Hepatocyte (in vitro differentiated cells): ENCODE measurements around the gene SLAIN2. TPM values are rescaled to one million over a fixed set of nuclear protein-coding genes. Genes with fewer than 3 reads are reported as not detected.

ENCODE experiments used
- DNase-seq: peaks from one replicate; pipeline ENCODE4 v3.0.0-alpha.2; 2016; ENCODE audit warnings: low spot score
- H2AFZ ChIP-seq: fragments of 200-600 bp; sonication (generic); 2 replicates; pipeline ENCODE4 v1.6.0; 2016; ENCODE audit warnings: antibody characterized with exemption, mild to moderate bottlenecking
- H3K27ac ChIP-seq: fragments of 200-600 bp; sonication (generic); 2 replicates; pipeline ENCODE4 v1.5.1; 2016; ENCODE audit warnings: mild to moderate bottlenecking
- H3K27me3 ChIP-seq: fragments of 200-600 bp; sonication (generic); 2 replicates; pipeline ENCODE4 v1.6.1; 2016
- H3K36me3 ChIP-seq: fragments of 200-600 bp; sonication (generic); replicated peaks from 2 replicates; pipeline ENCODE4 v1.5.1; 2016; ENCODE audit warnings: low read depth; ENCODE audit not compliant: insufficient read depth
- H3K4me1 ChIP-seq: fragments of 200-600 bp; sonication (generic); 2 replicates; pipeline ENCODE4 v1.5.1; 2016; ENCODE audit warnings: mild to moderate bottlenecking, moderate library complexity; ENCODE audit not compliant: insufficient read depth
- H3K4me2 ChIP-seq: fragments of 200-600 bp; sonication (generic); 2 replicates; pipeline ENCODE4 v1.6.0; 2016
- H3K4me3 ChIP-seq: fragments of 200-600 bp; sonication (generic); 2 replicates; pipeline ENCODE4 v1.5.1; 2016; ENCODE audit warnings: mild to moderate bottlenecking
- H3K79me2 ChIP-seq: fragments of 200-600 bp; sonication (generic); 2 replicates; pipeline ENCODE4 v1.6.0; 2017; ENCODE audit warnings: mild to moderate bottlenecking
- H3K9me2 ChIP-seq: fragments of 200-600 bp; sonication (generic); replicated peaks from 2 replicates; pipeline ENCODE4 v1.6.0; 2017; ENCODE audit warnings: mild to moderate bottlenecking; ENCODE audit not compliant: insufficient read depth
- H3K9me3 ChIP-seq: fragments of 200-600 bp; sonication (generic); 2 replicates; pipeline ENCODE4 v1.5.1; 2016; ENCODE audit warnings: low read depth, mild to moderate bottlenecking
- H4K20me1 ChIP-seq: fragments of 200-600 bp; sonication (generic); 2 replicates; pipeline ENCODE4 v1.6.0; 2016; ENCODE audit warnings: mild to moderate bottlenecking; ENCODE audit not compliant: insufficient read depth, poor library complexity, severe bottlenecking
- EZH2 ChIP-seq: fragments of 200-600 bp; sonication (generic); IDR thresholded peaks from 2 replicates; pipeline ENCODE4 v1.6.1; 2016; ENCODE audit warnings: antibody characterized with exemption, mild to moderate bottlenecking, borderline replicate concordance
- EZH2phosphoT487 ChIP-seq: fragments of 200-600 bp; sonication (generic); IDR thresholded peaks from one replicate; pipeline ENCODE4 v1.6.1; 2018; ENCODE audit warnings: antibody characterized with exemption, mild to moderate bottlenecking, low read depth, moderate library complexity; ENCODE audit not compliant: unreplicated experiment, severe bottlenecking
- WGBS: methylation state at CpG from one replicate; pipeline ENCODE4 v1.1.6; 2016; ENCODE audit warnings: low lambda C conversion rate; ENCODE audit errors: missing lambda C conversion rate; 5-methylcytosine and 5-hydroxymethylcytosine counted together
- polyA plus RNA-seq: library from polyadenylated mRNA; unstranded; fragments of >200 nt; fragmentation: Nextera tagmentation; extraction: Ambion mirVana; gene quantifications from 2 replicates; pipeline ENCODE4 v1.2.1, GENCODE V29; 2016
- total RNA-seq: library from RNA; depleted of rRNA; stranded (reverse); fragments of >200 nt; gene quantifications from 2 replicates; pipeline ENCODE4 v1.2.3, GENCODE V29; 2014
- TF ChIP-seq, protein P1 (sequence below): fragments of 200-600 bp; sonication (generic); IDR thresholded peaks from 2 replicates; pipeline ENCODE4 v1.5.1; 2016; ENCODE audit warnings: antibody characterized with exemption, mild to moderate bottlenecking; ENCODE audit not compliant: poor library complexity

The SLAIN2 gene
- total and polyA plus RNA-seq, 2 experiments from 2014 or later, result 40.1 to 67.6 TPM

DNA sequence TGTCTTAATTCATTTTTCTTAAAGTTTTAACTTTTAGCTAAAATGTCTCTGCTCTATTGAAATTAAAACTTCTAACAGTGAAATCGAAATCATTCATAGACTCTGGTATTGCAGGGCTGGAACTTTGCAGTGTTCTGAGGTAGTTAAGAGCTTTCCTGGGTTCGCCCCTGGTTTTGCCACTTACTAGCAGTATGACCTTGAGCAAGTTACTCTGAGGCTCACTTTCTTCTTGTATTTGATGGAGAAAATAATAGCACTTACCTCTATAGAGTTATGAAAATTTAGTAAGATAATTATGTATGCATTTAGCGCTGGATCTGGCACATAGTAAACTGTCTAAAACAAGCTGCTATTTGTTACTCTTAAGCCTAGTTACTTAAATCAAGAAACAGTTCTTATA, 1.7 kb downstream of the SLAIN2 start:
- peaks cover 40% of the 10 kb centered on the region for H3K4me1 ChIP-seq
- DNase-seq, result no peak
- H3K27me3 ChIP-seq, result no peaks in the 10 kb centered on the region
- WGBS, result 42% methylated on average over 3 of the region's 3 CpGs
- no peaks in the 10 kb centered on the region for H3K36me3 ChIP-seq
- H3K9me3 ChIP-seq, result no peaks in the 10 kb centered on the region
- H3K9me2 ChIP-seq, result no peaks in the 10 kb centered on the region
- H3K79me2 ChIP-seq, result peaks cover 66% of the 10 kb centered on the region
- peak overlapping the region; percentile 100 for H3K27ac ChIP-seq
- TF ChIP-seq EZH2 (no peak), EZH2phosphoT487 (no peak)
- TF ChIP-seq, protein P1, sequence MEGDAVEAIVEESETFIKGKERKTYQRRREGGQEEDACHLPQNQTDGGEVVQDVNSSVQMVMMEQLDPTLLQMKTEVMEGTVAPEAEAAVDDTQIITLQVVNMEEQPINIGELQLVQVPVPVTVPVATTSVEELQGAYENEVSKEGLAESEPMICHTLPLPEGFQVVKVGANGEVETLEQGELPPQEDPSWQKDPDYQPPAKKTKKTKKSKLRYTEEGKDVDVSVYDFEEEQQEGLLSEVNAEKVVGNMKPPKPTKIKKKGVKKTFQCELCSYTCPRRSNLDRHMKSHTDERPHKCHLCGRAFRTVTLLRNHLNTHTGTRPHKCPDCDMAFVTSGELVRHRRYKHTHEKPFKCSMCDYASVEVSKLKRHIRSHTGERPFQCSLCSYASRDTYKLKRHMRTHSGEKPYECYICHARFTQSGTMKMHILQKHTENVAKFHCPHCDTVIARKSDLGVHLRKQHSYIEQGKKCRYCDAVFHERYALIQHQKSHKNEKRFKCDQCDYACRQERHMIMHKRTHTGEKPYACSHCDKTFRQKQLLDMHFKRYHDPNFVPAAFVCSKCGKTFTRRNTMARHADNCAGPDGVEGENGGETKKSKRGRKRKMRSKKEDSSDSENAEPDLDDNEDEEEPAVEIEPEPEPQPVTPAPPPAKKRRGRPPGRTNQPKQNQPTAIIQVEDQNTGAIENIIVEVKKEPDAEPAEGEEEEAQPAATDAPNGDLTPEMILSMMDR, result no peak
- peak overlapping the region; percentile 76 for H3K4me2 ChIP-seq
- H4K20me1 ChIP-seq, result peaks cover 54% of the 10 kb centered on the region
- H2AFZ ChIP-seq, result no peak overlapping the region
- peak overlapping the region; percentile 88 for H3K4me3 ChIP-seq

DNA sequence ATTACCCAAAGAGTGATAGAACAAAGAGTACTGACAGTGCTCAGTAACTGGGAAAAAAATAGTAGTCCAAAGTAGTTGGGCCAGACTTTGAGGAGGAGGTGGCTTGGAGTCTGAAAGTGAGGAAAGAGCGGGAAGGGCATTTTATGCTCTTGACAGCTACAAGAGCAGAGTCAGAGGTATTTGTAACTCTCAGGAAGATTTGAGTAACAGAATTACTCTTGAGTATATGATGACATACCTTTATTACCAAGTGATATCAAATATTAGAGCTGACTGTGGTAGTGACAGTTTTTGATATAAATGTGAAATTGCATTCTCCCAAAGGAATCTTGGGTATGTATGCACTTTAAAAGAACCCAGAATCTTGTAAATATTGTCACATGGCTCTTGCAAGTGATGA, 2.2 kb downstream of the SLAIN2 start:
- WGBS, result 28% methylated on average over 1 of the region's 1 CpG

DNA sequence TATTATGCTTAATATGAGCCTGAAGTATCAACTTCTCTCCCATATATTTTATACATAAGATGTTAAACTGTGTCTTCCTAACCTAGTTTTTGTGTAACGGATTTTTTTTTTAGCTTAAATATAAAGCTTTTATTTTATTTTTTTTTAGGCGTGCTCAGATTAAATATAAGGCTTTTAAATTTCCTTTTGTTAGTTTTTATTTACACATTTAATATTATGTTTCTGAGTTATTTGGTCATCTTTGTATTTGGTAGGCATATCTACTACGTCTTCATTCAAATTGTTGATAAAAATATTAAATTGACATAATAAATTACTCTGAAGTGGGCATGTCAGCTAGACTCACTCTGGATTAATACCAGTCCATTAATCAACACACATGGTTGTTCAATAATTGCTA, 4.2 kb downstream of the SLAIN2 start:
- peak overlapping the region; percentile 76 for H3K4me2 ChIP-seq
- H3K36me3 ChIP-seq, result no peaks in the 10 kb centered on the region
- peaks cover 88% of the 10 kb centered on the region for H3K79me2 ChIP-seq
- no peak for DNase-seq
- no peaks in the 10 kb centered on the region for H3K9me2 ChIP-seq
- no peaks in the 10 kb centered on the region for H3K9me3 ChIP-seq
- no peak overlapping the region for H3K27ac ChIP-seq
- no peak overlapping the region for H2AFZ ChIP-seq
- no peaks in the 10 kb centered on the region for H3K27me3 ChIP-seq
- TF ChIP-seq EZH2phosphoT487 (no peak), EZH2 (no peak)
- TF ChIP-seq, protein P1, result no peak
- H3K4me1 ChIP-seq, result peaks cover 20% of the 10 kb centered on the region
- peaks cover 79% of the 10 kb centered on the region for H4K20me1 ChIP-seq
- 95% methylated on average over 3 of the region's 3 CpGs for WGBS
- H3K4me3 ChIP-seq, result no peak overlapping the region

More for the DNA sequence above, 2.2 kb downstream of the SLAIN2 start:
- Histone ChIP-seq H3K9me2 (no peaks in the 10 kb centered on the region), H2AFZ (no peak overlapping the region), H3K79me2 (peaks cover 68% of the 10 kb centered on the region), H3K4me1 (peaks cover 35% of the 10 kb centered on the region), H3K4me2 (peak overlapping the region; percentile 76), H3K36me3 (no peaks in the 10 kb centered on the region), H3K9me3 (no peaks in the 10 kb centered on the region), H3K27ac (peak overlapping the region; percentile 100), H3K27me3 (no peaks in the 10 kb centered on the region), H3K4me3 (peak overlapping the region; percentile 88), H4K20me1 (peaks cover 59% of the 10 kb centered on the region)
- TF ChIP-seq EZH2phosphoT487, result no peak
- TF ChIP-seq EZH2, result no peak
- TF ChIP-seq, protein P1, result no peak
- no peak for DNase-seq

DNA sequence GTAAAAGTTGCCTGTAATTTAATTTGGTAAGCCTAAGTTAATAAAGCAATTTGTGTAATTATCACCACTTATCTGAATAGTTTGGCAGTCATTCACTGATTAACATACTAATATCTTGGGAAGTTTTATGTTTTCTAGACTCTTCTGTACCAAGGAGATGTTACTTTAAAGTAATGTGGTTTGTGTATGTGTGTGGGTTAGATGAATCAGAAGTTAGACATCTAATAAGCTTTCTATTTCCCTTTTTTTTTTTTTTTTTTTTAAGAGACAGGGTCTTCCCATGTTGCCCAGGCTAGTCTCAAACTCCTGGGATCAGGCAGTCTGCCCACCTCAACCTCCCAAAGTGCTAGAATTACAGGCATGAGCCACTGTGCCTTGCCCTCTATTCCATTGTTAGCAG, 5.3 kb downstream of the SLAIN2 start:
- H3K4me1 ChIP-seq, result peaks cover 20% of the 10 kb centered on the region
- no peaks in the 10 kb centered on the region for H3K9me3 ChIP-seq
- no peaks in the 10 kb centered on the region for H3K9me2 ChIP-seq
- H3K79me2 ChIP-seq, result peaks cover 98% of the 10 kb centered on the region
- H3K27me3 ChIP-seq, result no peaks in the 10 kb centered on the region
- TF ChIP-seq, protein P1, result no peak
- TF ChIP-seq EZH2 (no peak), EZH2phosphoT487 (no peak)
- no peak overlapping the region for H2AFZ ChIP-seq
- H3K36me3 ChIP-seq, result no peaks in the 10 kb centered on the region
- no peak for DNase-seq
- H3K27ac ChIP-seq, result no peak overlapping the region
- H4K20me1 ChIP-seq, result peaks cover 89% of the 10 kb centered on the region
- H3K4me3 ChIP-seq, result no peak overlapping the region
- H3K4me2 ChIP-seq, result no peak overlapping the region
